HG02763 (cell line): ENCODE results near the gene RBM48.
"Not testable (repeated sequence)": the region's sequence is repeated elsewhere in the genome, so short reads cannot be mapped to it uniquely, and the experiment has no call there.

Experiments
- ATAC-seq: cut with Tn5 transposase; IDR thresholded peaks from one replicate; pipeline ENCODE4 v1.9.1; 2021; ENCODE audit warnings: mild to moderate bottlenecking, moderate library complexity; ENCODE audit not compliant: unreplicated experiment

RBM48 gene

GRCh38 chr7:92543542-92543941, 14.9 kb downstream of the RBM48 start:
- ATAC-seq, result not testable (repeated sequence)

DNA sequence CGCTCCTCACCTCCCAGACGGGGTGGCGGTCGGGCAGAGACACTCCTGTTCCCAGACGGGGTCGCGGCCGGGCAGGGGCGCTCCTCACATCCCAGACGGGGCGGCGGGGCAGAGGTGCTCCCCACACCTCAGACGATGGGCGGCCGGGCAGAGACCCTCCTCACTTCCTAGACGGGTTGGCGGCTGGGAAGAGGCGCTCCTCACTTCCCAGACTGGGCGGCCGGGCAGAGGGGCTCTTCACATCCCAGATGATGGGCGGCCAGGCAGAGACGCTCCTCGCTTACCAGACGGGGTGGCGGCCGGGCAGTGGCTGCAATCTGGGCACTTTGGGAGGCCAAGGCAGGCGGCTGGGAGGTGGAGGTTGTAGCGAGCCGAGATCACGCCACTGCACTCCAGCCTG, 16.5 kb downstream of the RBM48 start:
- ATAC-seq, result not testable (repeated sequence)

DNA sequence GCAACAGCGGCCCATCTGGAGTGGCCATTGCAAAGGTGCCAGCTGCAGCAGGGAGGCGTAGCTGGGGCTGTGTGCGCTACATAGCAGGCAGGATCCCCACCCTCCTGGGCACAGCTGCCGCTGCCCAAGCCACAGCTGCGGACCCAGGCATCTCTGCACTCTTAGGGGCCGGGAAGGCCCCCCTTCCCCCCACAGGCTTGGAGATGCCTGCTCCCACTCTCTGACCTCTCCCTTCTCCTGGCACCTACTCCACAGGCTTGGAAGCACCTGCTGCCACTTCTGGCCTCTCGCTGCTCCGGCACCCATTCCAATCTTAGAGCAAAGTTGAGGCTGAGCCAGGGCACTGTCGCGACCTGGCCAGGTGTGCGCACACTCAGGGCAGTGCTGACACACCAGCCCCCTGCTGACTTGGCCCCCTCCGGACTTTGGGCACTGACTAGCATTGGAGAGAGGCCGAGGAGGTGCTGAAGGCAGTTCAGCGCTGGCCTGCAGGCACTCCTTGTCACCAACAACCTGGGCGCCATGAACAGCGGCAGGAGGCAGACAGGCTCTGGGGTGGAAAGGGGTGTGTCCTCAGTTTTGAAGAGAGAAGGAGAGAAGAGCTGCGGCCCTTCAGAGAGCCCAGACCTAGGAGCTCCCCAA, 18.4 kb downstream of the RBM48 start:
- no peak for ATAC-seq

DNA sequence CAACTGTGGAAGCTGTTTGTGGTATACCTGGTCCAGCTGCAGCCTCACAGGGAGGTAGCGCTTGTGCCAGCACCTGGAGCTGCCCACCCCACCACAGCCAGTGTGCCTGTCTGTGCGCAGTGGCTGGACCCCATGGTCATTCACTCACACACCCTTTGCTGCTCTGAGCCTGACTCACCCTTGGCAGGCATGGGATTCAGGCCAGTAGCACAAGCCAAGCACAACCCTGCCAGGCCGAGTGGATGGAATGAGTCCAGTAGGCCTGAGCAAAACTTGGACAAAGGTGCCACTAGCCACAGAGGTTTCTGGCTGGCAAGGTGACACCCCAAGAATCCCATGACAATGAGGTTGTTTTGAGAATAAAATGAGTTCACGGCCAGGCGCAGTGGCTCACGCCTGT, 19.0 kb downstream of the RBM48 start:
- no peak for ATAC-seq

- ATAC-seq, result no peak
Observed at GRCh38 chr7:92550194-92550593, 21.6 kb downstream of the RBM48 start.

DNA sequence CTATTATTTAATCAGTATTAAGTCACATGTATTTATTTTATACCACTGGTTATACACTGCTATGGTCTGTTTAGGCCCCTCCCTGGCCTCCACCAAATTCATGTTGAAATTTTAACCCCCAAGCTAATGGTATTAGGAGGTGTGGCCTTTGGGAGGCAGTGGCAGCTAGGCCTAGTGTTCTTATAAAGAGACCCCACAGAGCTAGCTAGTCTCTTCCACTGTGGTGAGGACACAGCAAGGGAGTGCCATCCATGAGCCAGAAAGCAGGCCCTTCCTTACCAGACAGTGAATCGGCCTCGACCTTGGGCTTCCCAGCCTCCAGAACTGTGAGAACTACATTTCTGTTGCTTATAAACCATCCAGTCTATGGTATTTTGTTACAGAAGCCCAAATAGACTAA, 28.7 kb downstream of the RBM48 start:
- no peak for ATAC-seq

- ATAC-seq, result no peak
Observed at GRCh38 chr7:92557808-92558362, 29.3 kb downstream of the RBM48 start.

- ATAC-seq, result no peak
Observed at GRCh38 chr7:92560602-92561001, 32.0 kb downstream of the RBM48 start.

DNA sequence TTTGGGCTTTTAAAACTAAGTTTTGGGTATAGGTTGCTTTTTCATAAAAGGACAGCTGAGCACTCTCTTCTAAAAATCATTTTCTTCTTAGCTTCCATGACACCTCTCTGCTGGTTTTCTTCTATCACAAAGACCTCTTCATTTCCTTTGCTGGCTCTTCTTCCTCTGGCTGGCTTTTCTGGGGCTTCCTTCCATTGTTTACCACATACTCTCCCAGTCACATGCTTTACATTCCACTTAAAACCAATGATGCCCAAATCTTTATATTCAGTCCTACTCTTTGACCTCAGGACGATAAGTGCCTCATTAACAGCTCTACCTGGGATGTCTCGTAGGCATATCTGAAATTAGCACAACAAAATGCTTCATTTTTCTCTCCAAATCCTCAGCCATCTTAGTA, 34.8 kb downstream of the RBM48 start:
- no peak for ATAC-seq

GRCh38 chr7:92567460-92567859, 38.9 kb downstream of the RBM48 start:
- ATAC-seq, result no peak

- no peak for ATAC-seq
Observed at GRCh38 chr7:92569137-92569536, 40.5 kb downstream of the RBM48 start.

GRCh38 chr7:92576296-92576695, 47.7 kb downstream of the RBM48 start:
- ATAC-seq, result no peak

- ATAC-seq, result no peak
Observed at GRCh38 chr7:92582948-92583347, 54.4 kb downstream of the RBM48 start.

DNA sequence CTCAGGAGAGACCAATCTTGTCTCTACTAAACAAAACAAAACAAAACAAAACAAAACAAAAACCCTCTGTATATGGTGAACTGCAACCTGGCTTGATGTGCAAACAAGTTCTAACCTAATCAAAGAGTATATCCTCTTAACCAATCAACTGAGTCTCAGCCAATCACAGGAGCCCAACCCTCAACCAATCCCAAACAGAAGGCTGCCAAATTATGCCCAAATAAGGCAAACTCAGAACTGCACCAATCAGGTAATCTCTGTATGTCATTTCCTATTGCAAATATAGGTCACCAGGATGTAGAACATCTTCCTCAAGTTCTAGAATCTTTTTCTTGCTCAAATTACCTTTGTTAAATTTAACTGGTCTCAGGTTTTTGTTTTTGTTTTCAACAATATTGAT, 56.4 kb downstream of the RBM48 start:
- ATAC-seq, result no peak

DNA sequence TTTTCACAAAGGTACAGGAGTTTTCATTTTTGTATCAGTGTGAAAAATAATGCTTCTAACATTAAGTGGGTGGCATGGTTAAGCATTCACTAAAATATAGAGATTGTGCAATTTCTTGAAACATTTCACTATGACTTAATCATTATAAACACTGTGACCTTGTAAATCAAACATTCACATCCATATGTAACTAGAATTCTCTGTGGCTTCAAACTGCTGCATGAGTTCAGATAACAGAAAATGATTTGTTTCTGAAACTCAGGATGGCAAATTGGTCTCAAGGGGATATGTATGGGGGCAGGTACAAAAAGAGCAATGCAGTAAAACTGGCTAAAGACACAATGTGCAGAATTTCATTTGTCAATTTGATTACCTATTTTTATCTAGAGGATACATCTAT, 57.8 kb downstream of the RBM48 start:
- ATAC-seq, result no peak

DNA sequence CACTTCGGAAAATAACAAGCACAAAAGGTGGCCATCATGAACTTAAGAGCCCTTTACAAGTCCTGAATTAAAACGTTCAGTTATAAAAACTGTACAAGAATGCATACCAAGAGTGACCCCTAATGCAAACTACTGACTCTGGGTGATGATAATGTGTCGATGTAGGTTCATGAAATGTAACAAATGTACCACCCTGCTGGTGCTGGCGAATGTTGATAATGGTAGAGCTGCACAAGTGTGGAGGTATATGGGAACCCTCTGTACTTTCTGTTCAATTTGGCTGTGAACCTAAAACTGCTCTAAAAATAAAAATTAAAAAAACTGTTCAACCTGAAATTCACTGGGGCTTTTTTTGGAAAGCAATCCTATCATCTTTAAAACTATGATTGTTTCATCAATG, 58.2 kb downstream of the RBM48 start:
- no peak for ATAC-seq
